Right renal pelvis (tissue), 4 donors: ENCODE measurements around the gene NIPSNAP3A. TPM values are rescaled to one million over a fixed set of nuclear protein-coding genes. Genes with fewer than 3 reads are reported as not detected.

Experiments used
- DNase-seq, 4 donors: peaks; one replicate each; pipeline ENCODE4 v3.0.0-alpha.2; 2013; ENCODE audit warnings: low read depth in 4 of 4, low spot score in 3 of 4, missing footprints in 1 of 4
- polyA plus RNA-seq, 4 donors: library from polyadenylated mRNA; unstranded; fragments of 120-200 nt; gene quantifications; one replicate each; pipeline ENCODE4 v1.2.1, GENCODE V29; 2013; ENCODE audit not compliant: insufficient read length in 4 of 4

Gene NIPSNAP3A
- polyA plus RNA-seq, 4 donors, result 53.4 to 65.6 (median 61.0) TPM

GRCh38 chr9:104800068-104800785, 52.7 kb downstream of the NIPSNAP3A start:
- DNase-seq, result no peak

- DNase-seq, result no peak
These were observed 54.6 kb downstream of the NIPSNAP3A start for GRCh38 chr9:104802110-104802509.

GRCh38 chr9:104802906-104803305, 55.4 kb downstream of the NIPSNAP3A start:
- DNase-seq, result no peak

GRCh38 chr9:104805441-104805840, 58.0 kb downstream of the NIPSNAP3A start:
- no peak for DNase-seq

GRCh38 chr9:104808035-104808614, 60.6 kb downstream of the NIPSNAP3A start:
- no peak for DNase-seq

Other genes with a start within 250 kb of the NIPSNAP3A start
- gene OR13F1, start 243.4 kb upstream of the NIPSNAP3A start, polyA plus RNA-seq, result not detected
- gene OR13C4, start 220.5 kb upstream of the NIPSNAP3A start, polyA plus RNA-seq, result not detected
- gene OR13C3, start 210.8 kb upstream of the NIPSNAP3A start, polyA plus RNA-seq, result not detected
- not detected for gene OR13C8, start 178.5 kb upstream of the NIPSNAP3A start, polyA plus RNA-seq
- gene OR13C5, start 148.3 kb upstream of the NIPSNAP3A start, polyA plus RNA-seq, result under 1 TPM in 1 of 4 donors, not detected in 3; 0.36 TPM
- under 1 TPM in 1 of 4 donors, not detected in 3; 0.10 TPM for gene OR13C2, start 142.1 kb upstream of the NIPSNAP3A start, polyA plus RNA-seq
- not detected for gene OR13C9, start 129.5 kb upstream of the NIPSNAP3A start, polyA plus RNA-seq
- gene OR13D1, start 53.2 kb upstream of the NIPSNAP3A start, polyA plus RNA-seq, result not detected
- gene NIPSNAP3B, start 16.4 kb downstream of the NIPSNAP3A start, polyA plus RNA-seq, result 10 to 100 TPM; 11.2 to 13.2 (median 11.7) TPM
- 10 to 100 TPM in 2 of 4 donors, 1 to 10 TPM in 2; 6.8 to 11.3 (median 9.7) TPM for gene ABCA1, start 180.5 kb downstream of the NIPSNAP3A start, polyA plus RNA-seq